A204.1 (cell line): ENCODE data around the gene THSD7A.

ENCODE experiments used
- FAIRE-seq: peaks from 2 replicates; lab custom pipeline; 2012; peaks lifted over from hg19 to GRCh38; lab: Jason Lieb, UNC

THSD7A gene

DNA sequence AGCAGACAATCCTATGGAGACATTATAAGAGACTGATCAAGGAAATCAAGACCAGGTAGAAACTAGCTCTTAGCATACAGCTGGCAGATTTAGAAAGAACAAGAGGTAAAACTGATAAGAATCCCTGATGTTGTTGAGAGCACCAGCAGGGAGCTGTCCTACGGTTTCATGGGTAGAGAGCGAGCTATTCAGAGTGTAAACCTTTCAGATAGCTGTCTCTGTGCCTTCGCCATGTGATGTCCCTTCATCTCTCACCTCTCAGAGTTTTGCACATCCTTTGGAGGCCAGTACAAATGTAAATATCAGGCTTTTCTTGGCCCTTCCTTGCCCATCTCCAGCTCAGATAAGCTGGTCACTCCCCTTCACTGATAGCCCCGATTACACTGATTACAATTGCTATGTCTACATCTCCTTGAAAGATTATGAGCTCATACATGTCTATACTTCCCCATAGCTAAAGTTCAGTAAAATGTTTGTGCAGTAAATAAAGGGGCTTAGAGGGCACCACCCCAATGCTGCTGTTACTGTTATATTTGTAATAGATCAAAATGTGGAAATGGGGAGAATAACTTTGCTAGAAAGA is 21.9 kb downstream of the THSD7A start:
- no peak for FAIRE-seq

GRCh38 chr7:11807000-11807399 is 25.0 kb downstream of the THSD7A start:
- FAIRE-seq = no peak

DNA sequence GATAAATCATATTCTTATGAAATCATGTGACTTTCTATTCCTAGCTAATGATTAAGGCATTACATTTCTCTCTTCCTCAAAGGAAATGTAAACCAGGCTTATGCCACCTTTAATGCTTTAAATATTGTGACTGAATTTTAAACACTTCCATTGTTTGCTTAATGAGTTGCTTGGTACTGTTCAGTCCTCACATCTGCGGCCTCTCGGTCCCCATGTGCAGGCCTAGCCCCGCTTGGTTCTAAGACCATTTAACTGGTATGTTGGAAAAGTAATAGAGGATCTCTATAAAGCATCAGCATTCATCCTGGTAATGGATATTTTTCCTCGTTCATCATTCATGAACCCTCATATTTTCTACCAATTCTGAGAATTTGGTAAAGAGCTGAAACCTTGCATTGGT is 27.4 kb downstream of the THSD7A start:
- no peak for FAIRE-seq

- no peak for FAIRE-seq
Measured at GRCh38 chr7:11795231-11795630, 36.8 kb downstream of the THSD7A start.

DNA sequence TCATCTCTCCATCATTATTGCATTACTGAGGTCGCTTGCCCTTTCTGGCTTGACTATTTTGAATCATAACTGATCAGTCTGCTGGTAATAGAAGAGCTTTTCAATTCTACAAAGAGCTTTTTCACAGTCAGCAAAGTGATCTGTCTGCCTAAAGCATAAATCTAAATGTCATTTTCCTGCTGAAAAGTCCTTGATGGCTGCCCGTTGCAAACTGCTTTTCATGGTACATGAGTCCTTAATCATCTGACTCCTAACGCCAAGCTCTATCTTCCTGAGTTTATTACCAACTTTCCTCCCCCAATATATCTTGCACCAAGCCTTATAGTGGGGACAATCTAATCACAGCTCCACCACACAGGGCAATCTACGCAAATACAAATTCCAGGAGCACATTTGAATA is 39.8 kb downstream of the THSD7A start:
- no peak for FAIRE-seq

GRCh38 chr7:11788568-11788967 is 43.4 kb downstream of the THSD7A start:
- FAIRE-seq = no peak

GRCh38 chr7:11787534-11787933 is 44.5 kb downstream of the THSD7A start:
- FAIRE-seq = no peak

GRCh38 chr7:11786186-11786585 is 45.8 kb downstream of the THSD7A start:
- FAIRE-seq = no peak

DNA sequence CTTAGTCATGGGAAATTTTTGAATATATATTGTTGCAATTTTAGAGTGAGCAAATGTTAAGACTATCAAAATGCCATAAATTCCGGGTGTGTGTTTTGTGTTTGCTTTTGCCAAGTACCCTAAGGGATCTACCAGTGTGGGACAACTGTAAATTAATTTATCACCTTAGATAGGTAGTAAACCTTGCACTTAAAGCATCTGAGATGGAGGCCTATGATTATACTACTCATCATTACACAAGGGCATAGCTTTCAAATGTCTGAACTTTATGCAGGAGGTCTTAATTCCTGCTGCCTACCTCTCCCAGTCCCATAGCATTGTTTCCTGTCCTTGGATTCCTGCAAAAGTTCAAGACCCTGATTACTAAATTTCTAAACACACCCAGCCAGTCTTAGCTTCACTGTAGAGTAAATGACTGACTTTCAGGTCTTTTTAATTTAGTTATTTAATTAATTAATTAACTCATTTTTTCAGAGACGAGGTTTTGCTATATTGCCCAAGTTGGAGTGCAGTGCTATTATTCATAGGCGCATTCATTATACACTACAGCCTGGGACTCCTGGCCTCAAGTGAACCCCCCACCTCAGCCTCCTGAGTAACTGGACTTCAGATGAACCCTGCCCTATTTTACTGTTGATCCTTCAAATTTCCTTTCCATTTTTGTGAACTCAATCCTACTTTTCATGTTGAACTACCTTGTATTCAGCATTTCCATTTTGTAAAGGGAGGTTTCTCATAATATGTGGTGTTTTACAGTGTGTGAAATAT is 47.0 kb downstream of the THSD7A start:
- no peak for FAIRE-seq

GRCh38 chr7:11779864-11780674 is 51.9 kb downstream of the THSD7A start:
- FAIRE-seq = no peak

DNA sequence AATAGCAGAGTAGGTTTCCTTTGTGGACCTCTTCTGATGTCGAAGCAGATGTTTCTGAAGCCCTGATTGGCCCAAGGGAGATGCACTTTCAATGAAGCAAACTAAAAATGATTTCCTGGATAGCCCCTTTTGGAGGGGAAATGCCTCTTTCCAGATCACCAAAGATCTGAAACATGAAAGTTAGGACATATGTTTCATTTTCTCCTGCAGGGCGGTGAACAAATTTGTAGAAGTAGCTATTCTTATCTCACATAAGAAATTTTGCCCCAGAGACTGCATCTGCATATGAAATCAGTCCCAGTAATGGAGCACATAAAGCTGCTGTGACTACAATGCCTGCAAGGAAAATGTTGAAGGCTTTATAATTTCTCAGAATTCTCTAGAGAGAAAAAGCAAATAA is 56.0 kb downstream of the THSD7A start:
- FAIRE-seq = no peak

- no peak for FAIRE-seq
Measured at GRCh38 chr7:11775401-11775800, 56.6 kb downstream of the THSD7A start.

GRCh38 chr7:11768263-11768662 is 63.7 kb downstream of the THSD7A start:
- no peak for FAIRE-seq

DNA sequence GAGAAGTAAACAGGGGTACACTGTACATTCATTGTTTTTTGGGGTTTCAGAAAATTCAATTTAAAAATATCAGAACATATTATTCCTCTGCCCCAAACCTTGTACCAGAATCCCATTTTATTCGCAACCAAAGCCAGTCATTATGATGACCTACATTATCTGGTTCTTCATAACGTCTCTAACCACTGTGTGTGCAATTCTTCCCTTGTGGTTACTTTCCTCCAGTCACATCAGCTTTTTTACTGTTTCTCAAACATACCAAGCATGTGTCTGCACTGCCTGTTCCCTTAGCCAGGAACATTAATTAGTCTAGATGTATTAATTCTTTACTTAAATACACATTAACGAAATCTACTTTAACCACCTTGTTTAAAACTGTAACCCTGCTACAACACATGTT is 64.8 kb downstream of the THSD7A start:
- FAIRE-seq = no peak

DNA sequence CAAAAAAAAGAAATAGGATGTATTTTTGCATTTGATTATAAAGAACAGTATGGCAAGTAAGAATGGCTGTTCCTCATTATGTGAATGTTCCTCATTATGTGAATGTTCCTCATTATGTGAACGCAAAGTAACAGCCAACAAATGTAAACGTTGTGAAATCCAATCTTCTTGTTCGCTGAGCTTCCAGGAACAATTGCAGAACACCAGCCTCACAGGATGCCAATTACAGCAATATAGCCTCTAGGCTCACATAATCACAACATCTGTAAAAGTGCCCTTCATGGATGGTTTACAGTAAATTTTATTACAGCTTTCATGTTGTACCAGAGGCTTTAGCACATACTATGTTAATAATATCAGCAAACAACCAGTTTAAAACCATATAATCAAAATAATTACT is 71.6 kb downstream of the THSD7A start:
- no peak for FAIRE-seq

DNA sequence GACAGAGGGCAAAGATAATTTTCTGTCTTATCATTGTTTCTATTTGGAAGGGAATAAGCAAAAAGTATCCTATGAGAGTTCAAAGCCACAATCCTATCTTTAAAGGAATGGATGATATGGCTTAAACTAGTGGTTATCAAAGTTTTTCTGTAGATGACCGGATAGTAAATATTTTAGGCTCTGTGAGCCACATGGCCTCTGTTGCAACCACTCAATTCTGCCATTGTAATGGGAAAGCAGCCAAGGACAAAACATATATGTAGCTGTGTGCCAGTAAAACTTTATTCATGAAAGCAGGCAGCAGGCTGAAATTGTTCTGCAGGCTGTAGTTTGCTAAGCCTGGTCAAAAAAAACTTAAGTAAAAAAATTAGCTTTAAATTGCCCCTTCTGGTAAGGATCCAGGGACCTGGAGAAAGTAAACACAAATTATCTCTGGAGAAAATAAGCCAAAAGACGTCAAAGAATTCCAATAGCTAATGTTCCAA is 73.3 kb downstream of the THSD7A start:
- FAIRE-seq = no peak

- FAIRE-seq = no peak
Measured at GRCh38 chr7:11757153-11757552, 74.8 kb downstream of the THSD7A start.

- FAIRE-seq = no peak
Measured at GRCh38 chr7:11754933-11755332, 77.1 kb downstream of the THSD7A start.

DNA sequence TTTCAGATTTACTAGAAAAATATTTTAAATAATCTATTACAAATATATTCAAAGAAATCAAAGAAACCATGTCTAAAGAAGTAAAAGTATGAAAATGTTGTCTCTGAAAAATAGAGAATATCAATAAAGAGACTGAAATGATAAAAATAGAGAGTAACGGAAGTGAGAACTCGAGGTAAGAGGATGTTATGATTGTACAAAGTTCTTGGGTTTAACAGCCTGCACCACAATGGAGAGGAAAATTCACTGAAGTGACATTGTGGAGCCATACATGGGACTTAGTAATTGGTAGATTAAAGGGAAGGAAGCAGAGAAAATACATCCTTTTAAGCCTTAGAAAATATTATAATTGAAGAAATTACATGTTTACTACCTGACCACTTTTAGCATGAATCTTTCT is 77.9 kb downstream of the THSD7A start:
- FAIRE-seq = no peak

DNA sequence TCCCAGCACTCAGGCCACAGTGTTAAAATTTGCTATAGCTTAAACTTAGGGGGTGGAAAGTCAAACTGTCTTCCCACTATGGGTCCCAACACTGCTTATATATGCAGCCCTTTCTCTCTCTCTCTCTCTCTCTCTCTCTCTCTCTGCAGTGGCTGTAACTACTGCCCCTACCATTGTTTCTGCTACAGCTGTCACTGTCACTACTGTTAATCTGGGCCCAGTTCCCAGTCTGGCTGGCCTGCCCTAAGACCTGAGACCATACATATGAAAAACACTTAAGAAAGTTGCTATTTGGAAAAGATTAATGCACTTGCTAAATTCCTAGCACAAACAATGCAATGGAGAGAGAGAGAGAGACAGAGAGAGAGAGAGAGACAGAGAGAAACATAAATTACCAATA is 78.6 kb downstream of the THSD7A start:
- no peak for FAIRE-seq

DNA sequence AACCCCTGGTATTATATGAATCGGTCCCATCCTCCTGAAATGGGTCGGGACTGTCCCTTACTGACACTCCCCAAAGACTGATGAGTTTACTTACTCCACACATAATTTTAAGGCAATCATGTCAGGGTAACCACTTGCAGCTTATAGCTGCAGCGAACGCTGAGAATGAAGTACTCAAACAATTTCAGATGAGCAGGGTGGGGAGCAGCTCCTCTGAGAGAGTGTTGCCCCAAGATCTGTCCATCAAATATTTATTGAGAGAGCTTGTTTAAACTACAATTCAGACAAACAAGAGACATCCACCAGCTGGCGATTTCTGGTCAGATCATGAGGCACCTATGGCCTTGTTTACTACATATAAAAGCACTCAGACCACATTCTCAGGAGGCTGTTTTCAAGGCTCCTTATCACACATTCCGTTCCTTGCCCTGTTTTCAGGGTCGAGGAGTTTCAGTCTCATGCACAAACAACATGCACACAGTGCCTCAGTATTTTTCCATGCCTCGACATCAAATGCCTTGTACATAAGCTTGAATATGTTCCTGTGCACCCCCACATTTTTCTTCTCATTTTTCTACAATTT is 80.1 kb downstream of the THSD7A start:
- no peak for FAIRE-seq

GRCh38 chr7:11751315-11751714 is 80.7 kb downstream of the THSD7A start:
- no peak for FAIRE-seq

- no peak for FAIRE-seq
Measured at GRCh38 chr7:11750191-11750590, 81.8 kb downstream of the THSD7A start.
